Measurements from ENCODE around the gene OBSL1. TPM values are rescaled to one million over a fixed set of nuclear protein-coding genes. Genes with fewer than 3 reads are reported as not detected.

The OBSL1 gene
- total and polyA plus RNA-seq, 10 of the 15 experiments (the other 5 are each of a cell fraction or from before 2014, with no cell fraction given), result 0.14 to 0.77 TPM; not detected in 8

DNA sequence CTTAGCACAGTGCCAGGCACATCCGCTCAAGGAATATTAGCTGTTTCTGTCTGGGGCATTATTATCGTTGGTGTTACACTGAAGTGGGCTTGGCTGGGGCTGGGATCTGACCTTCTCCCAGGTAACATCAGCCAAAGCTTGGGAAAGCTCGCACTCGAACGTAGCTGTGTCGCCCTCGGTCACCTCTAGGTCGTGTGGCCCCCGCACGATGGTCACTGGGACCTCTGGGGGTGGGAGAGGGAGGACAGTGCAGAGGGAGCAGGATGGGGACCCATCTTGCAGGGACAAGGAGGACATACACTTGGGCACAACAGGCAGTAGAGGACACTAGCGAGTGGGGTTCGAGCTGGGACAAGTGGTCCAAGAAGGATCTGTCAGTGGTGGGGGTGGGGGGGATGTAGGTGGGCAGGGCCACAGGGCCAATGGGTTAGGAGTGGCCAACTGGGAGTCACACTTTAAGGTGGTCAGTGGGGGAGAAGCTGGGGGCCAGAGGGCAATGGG is 17.8 kb downstream of the OBSL1 start:
- SMC1A ChIA-PET (ENCODE audit: uncharacterized antibody, unreplicated experiment), result no interaction called here
- ATAC-seq (no peak), DNase-seq (ENCODE audit: low read depth, low spot score) (no peak), FAIRE-seq (no peak)
- H3K27me3 ChIP-seq (replicated peaks in 1 of 2; ENCODE audit: control insufficient read depth in 2 of 2, insufficient read depth in 2 of 2, low read length in 1 of 2), result peaks cover 3 to 8% of the 10 kb centered on the region in 2 experiments
- no peaks in the 10 kb centered on the region for H4K20me1 ChIP-seq (ENCODE audit: control insufficient read depth, insufficient read depth)
- in situ Hi-C loops (cut with MboI), result no loop called here
- H2AFZ ChIP-seq (ENCODE audit: control insufficient read depth, low read depth, low read length), result no peak overlapping the region
- intact Hi-C loops (cut with micrococcal nuclease; ENCODE audit: unreplicated experiment), result no loop called here
- H3K27ac ChIP-seq (ENCODE audit: control insufficient read depth, insufficient read depth), result no peak overlapping the region
- no peaks in the 10 kb centered on the region; the same call in 1 of the 2 replicates for H3K4me1 ChIP-seq (ENCODE audit: control insufficient read depth, insufficient read depth, low read length)
- H3K9me3 ChIP-seq (replicated peaks; ENCODE audit: control insufficient read depth, insufficient read depth, low read length), result no peaks in the 10 kb centered on the region; the same call in 2 of the 3 replicates
- 76% methylated on average over 12 of the region's 12 CpGs for WGBS (ENCODE audit: insufficient coverage, insufficient replicate concordance, low lambda C conversion rate, missing lambda C conversion rate)
- CTCF ChIA-PET, result interaction anchor here (1.9 kb wide), 1 partner anchor 13 kb away, joined by 7 read pairs; no protein-coding TSS in a partner anchor
- H3K9ac ChIP-seq (ENCODE audit: control insufficient read depth, insufficient read depth, low read length), result no peak overlapping the region
- no peak overlapping the region for H3K4me2 ChIP-seq (ENCODE audit: control insufficient read depth, insufficient read depth)
- TF ChIP-seq, protein P1, sequence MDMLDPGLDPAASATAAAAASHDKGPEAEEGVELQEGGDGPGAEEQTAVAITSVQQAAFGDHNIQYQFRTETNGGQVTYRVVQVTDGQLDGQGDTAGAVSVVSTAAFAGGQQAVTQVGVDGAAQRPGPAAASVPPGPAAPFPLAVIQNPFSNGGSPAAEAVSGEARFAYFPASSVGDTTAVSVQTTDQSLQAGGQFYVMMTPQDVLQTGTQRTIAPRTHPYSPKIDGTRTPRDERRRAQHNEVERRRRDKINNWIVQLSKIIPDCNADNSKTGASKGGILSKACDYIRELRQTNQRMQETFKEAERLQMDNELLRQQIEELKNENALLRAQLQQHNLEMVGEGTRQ (IDR thresholded peaks at IDR 0.05; ENCODE audit: borderline replicate concordance, low read depth, low read length), result no peak
- TF ChIP-seq SMC3 (IDR thresholded peaks at IDR 0.05; ENCODE audit: borderline replicate concordance, low read length) (no peak), SREBF2 (IDR thresholded peaks at IDR 0.05; ENCODE audit: low read length) (no peak), MEF2A (IDR thresholded peaks at IDR 0.05; ENCODE audit: insufficient read depth, low read depth, low read length) (no peak), BHLHE40 (IDR thresholded peaks at IDR 0.05; ENCODE audit: borderline replicate concordance in 1 of 2, low read depth in 2 of 2, low read length in 1 of 2) (no peak)
- TF ChIP-seq, protein P2, sequence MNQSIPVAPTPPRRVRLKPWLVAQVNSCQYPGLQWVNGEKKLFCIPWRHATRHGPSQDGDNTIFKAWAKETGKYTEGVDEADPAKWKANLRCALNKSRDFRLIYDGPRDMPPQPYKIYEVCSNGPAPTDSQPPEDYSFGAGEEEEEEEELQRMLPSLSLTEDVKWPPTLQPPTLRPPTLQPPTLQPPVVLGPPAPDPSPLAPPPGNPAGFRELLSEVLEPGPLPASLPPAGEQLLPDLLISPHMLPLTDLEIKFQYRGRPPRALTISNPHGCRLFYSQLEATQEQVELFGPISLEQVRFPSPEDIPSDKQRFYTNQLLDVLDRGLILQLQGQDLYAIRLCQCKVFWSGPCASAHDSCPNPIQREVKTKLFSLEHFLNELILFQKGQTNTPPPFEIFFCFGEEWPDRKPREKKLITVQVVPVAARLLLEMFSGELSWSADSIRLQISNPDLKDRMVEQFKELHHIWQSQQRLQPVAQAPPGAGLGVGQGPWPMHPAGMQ (IDR thresholded peaks at IDR 0.05; ENCODE audit: borderline replicate concordance), result no peak
- POLR2A ChIA-PET, result no interaction called here
- RAD21 ChIA-PET (ENCODE audit: unreplicated experiment), result no interaction called here
- BruUV-seq (replicated peaks), result no TSS peak
- H3K79me2 ChIP-seq (ENCODE audit: control insufficient read depth, insufficient read depth, low read length), result no peaks in the 10 kb centered on the region
- H3K4me3 ChIP-seq, result no peak overlapping the region
- H3K36me3 ChIP-seq (ENCODE audit: control insufficient read depth in 2 of 2, insufficient read depth in 2 of 2, low read length in 1 of 2), result no peaks in the 10 kb centered on the region
